H9 (cell line): ENCODE results near the gene PFKL. TPM values are rescaled to one million over a fixed set of nuclear protein-coding genes. Genes with fewer than 3 reads are reported as not detected.

Source experiments
- DNase-seq: peaks from one replicate; pipeline ENCODE4 v3.0.0-alpha.2; 2017
- H2AFZ ChIP-seq: one replicate; pipeline ENCODE4 v1.6.1; 2013; ENCODE audit warnings: mild to moderate bottlenecking, low read length, control low read depth, moderate library complexity
- H2AK5ac ChIP-seq: 2 replicates; pipeline ENCODE4 v1.6.1; 2013; ENCODE audit warnings: low read length, control low read depth, mixed read lengths; ENCODE audit not compliant: insufficient read length
- H2BK120ac ChIP-seq: one replicate; pipeline ENCODE4 v1.6.1; 2013; ENCODE audit warnings: low read depth, mild to moderate bottlenecking, low read length, control low read depth, inconsistent platforms; ENCODE audit not compliant: poor library complexity, severe bottlenecking
- H2BK12ac ChIP-seq: 2 replicates; pipeline ENCODE4 v1.6.1; 2013; ENCODE audit warnings: low read length, control low read depth, mixed read lengths, low read depth; ENCODE audit not compliant: insufficient read length
- H2BK15ac ChIP-seq: 2 replicates; pipeline ENCODE4 v1.6.1; 2013; ENCODE audit warnings: low read depth, low read length, control low read depth
- H2BK20ac ChIP-seq: one replicate; pipeline ENCODE4 v1.6.1; 2013; ENCODE audit warnings: low read depth, mild to moderate bottlenecking, low read length, control low read depth, inconsistent platforms; ENCODE audit not compliant: poor library complexity, severe bottlenecking
- H2BK5ac ChIP-seq: 2 replicates; pipeline ENCODE4 v1.6.1; 2013; ENCODE audit warnings: low read length, control low read depth, mixed read lengths; ENCODE audit not compliant: insufficient read length
- H3K14ac ChIP-seq: 2 replicates; pipeline ENCODE4 v1.6.1; 2013; ENCODE audit warnings: low read length, control low read depth; ENCODE audit not compliant: insufficient read depth
- H3K18ac ChIP-seq: 2 replicates; pipeline ENCODE4 v1.6.1; 2013; ENCODE audit warnings: low read depth, mild to moderate bottlenecking, mixed read lengths, low read length, control low read depth; ENCODE audit not compliant: insufficient read length
- H3K23ac ChIP-seq: 2 replicates; pipeline ENCODE4 v1.6.1; 2013; ENCODE audit warnings: low read length, control low read depth, mixed read lengths, low read depth; ENCODE audit not compliant: insufficient read length
- H3K23me2 ChIP-seq: 2 replicates; pipeline ENCODE4 v1.6.1; 2013; ENCODE audit warnings: low read depth, mild to moderate bottlenecking, mixed read lengths, low read length, control low read depth; ENCODE audit not compliant: insufficient read length, poor library complexity, severe bottlenecking
- H3K27ac ChIP-seq: 2 replicates; pipeline ENCODE4 v1.5.1; 2013; ENCODE audit warnings: low read length, control low read depth, mixed read lengths, low read depth; ENCODE audit not compliant: insufficient read length
- H3K27me3 ChIP-seq: 2 replicates; pipeline ENCODE4 v1.6.1; 2013; ENCODE audit warnings: low read length, control low read depth, inconsistent platforms; ENCODE audit not compliant: insufficient read depth
- H3K4ac ChIP-seq: 2 replicates; pipeline ENCODE4 v1.6.1; 2013; ENCODE audit warnings: low read depth, mild to moderate bottlenecking, control low read depth, inconsistent platforms, low read length, moderate library complexity
- H3K4me1 ChIP-seq: 2 replicates; pipeline ENCODE4 v1.6.1; 2013; ENCODE audit warnings: low read length, control low read depth, inconsistent platforms; ENCODE audit not compliant: insufficient read depth
- H3K4me2 ChIP-seq: 2 replicates; pipeline ENCODE4 v1.6.1; 2013; ENCODE audit warnings: low read length, control low read depth, mixed read lengths; ENCODE audit not compliant: insufficient read length, insufficient read depth
- H3K56ac ChIP-seq: 2 replicates; pipeline ENCODE4 v1.6.1; 2013; ENCODE audit warnings: low read depth, mild to moderate bottlenecking, mixed read lengths, low read length, control low read depth; ENCODE audit not compliant: insufficient read length
- H3K79me1 ChIP-seq: 2 replicates; pipeline ENCODE4 v1.6.1; 2013; ENCODE audit warnings: low read depth, mild to moderate bottlenecking, moderate library complexity, low read length, control low read depth, inconsistent platforms; ENCODE audit not compliant: insufficient read depth, poor library complexity, severe bottlenecking
- H3K79me2 ChIP-seq: 2 replicates; pipeline ENCODE4 v1.6.1; 2013; ENCODE audit warnings: low read length, control low read depth, inconsistent platforms; ENCODE audit not compliant: insufficient read depth
- H3K9ac ChIP-seq: 2 replicates; pipeline ENCODE4 v1.6.1; 2013; ENCODE audit warnings: low read length, control low read depth, mixed read lengths; ENCODE audit not compliant: insufficient read length; ENCODE audit errors: extremely low read depth
- H3K9me3 ChIP-seq: one replicate; pipeline ENCODE4 v1.6.1; 2013; ENCODE audit warnings: low read depth, low read length, inconsistent platforms; ENCODE audit not compliant: control insufficient read depth
- H3T11ph ChIP-seq: one replicate; pipeline ENCODE4 v1.6.1; 2013; ENCODE audit warnings: mild to moderate bottlenecking, low read length, control low read depth, inconsistent platforms
- H4K20me1 ChIP-seq: one replicate; pipeline ENCODE4 v1.6.1; 2013; ENCODE audit not compliant: control insufficient read depth, insufficient read length, insufficient read depth
- H4K5ac ChIP-seq: 2 replicates; pipeline ENCODE4 v1.6.1; 2013; ENCODE audit warnings: low read depth, mild to moderate bottlenecking, mixed read lengths, low read length, control low read depth; ENCODE audit not compliant: insufficient read length
- H4K8ac ChIP-seq: replicated peaks from 2 replicates; pipeline ENCODE4 v1.6.1; 2013; ENCODE audit warnings: low read length, control low read depth, mixed read lengths, low read depth; ENCODE audit not compliant: insufficient read length
- H4K91ac ChIP-seq: 2 replicates; pipeline ENCODE4 v1.6.1; 2013; ENCODE audit warnings: low read depth, mild to moderate bottlenecking, moderate library complexity, mixed read lengths, low read length, control low read depth; ENCODE audit not compliant: insufficient read length
- H3K27ac Mint-ChIP-seq, 3 experiments: 2 replicates in 2 of 3; 3 replicates in 1 of 3; pipeline ENCODE4 v1.8.0; 2020 to 2021; ENCODE audit warnings: mixed read lengths in 3 of 3, mild to moderate bottlenecking in 1 of 3, moderate library complexity in 1 of 3
- H3K27me3 Mint-ChIP-seq: 2 replicates; pipeline ENCODE4 v1.8.0; 2021; ENCODE audit warnings: low read depth, mild to moderate bottlenecking, moderate library complexity, mixed read lengths
- H3K36me3 Mint-ChIP-seq, 3 experiments: 2 replicates in 2 of 3; 3 replicates in 1 of 3; pipeline ENCODE4 v1.8.0; 2020 to 2021; ENCODE audit warnings: low read depth in 3 of 3, mixed read lengths in 3 of 3; ENCODE audit not compliant: insufficient read depth in 1 of 3
- H3K4me1 Mint-ChIP-seq, 2 experiments: 2 replicates each; pipeline ENCODE4 v1.8.0; 2020; ENCODE audit warnings: mixed read lengths in 2 of 2
- H3K4me3 Mint-ChIP-seq, 2 experiments: 2 replicates in 1 of 2; 3 replicates in 1 of 2; pipeline ENCODE4 v1.8.0; 2020 to 2021; ENCODE audit warnings: mild to moderate bottlenecking in 2 of 2, mixed read lengths in 2 of 2, moderate library complexity in 1 of 2
- H3K9me3 Mint-ChIP-seq, 2 experiments: 2 replicates in 1 of 2; 3 replicates in 1 of 2; pipeline ENCODE4 v1.8.0; 2020; ENCODE audit warnings: mild to moderate bottlenecking in 2 of 2, mixed read lengths in 2 of 2, moderate library complexity in 1 of 2
- WGBS: extraction: QIAGEN DNeasy Blood & Tissue Kit; methylation state at CpG from one replicate; pipeline ENCODE4 v1.1.7; 2013; ENCODE audit warnings: missing lambda C conversion rate, low lambda C conversion rate, mixed read lengths; ENCODE audit not compliant: insufficient read length; ENCODE audit errors: extremely low coverage; 5-methylcytosine and 5-hydroxymethylcytosine counted together
- total RNA-seq: library from RNA; stranded (reverse); gene quantifications from 2 replicates; pipeline ENCODE4 v1.2.1, GENCODE V29; 2021
- TF ChIP-seq, protein P1 (sequence below): fragments of 200-600 bp; sonication (generic); conservative IDR thresholded peaks from 3 replicates; pipeline ENCODE4 v1.8.0; 2021; ENCODE audit warnings: antibody characterized with exemption, mild to moderate bottlenecking

Gene PFKL
- total RNA-seq, 1 experiment from 2014 or later, result 107 TPM

DNA sequence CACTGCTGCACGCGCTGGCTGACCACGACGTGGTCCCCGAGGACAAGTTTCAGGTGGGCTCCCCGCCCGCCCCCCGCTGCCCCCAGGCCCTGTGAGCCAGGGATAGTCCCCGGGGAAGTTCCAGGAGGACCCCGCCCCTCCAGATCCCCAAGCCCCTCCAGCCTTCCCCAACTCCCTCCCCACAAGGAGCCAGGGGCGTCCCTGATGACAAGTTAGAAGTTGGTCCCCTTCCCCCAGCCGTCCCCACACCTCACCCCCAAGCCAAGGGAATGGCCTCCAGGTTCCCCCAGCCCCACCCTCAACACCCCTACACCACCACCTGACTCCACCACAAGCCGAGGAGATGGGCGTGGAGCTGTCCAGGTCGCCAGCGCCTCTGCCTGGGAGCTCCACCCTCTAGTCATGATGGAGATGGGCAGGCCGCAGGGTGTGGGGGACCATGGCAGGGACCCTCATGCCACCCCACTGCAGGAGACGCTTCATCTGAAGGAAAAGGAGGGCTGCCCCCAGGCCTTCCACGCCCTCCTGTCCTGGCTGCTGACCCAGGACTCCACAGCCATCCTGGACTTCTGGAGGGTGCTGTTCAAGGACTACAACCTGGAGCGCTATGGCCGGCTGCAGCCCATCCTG, 13.7 kb upstream of the PFKL start:
- H3K4ac ChIP-seq, result no peak overlapping the region
- no peak overlapping the region for H3K18ac ChIP-seq
- H3K4me1 ChIP-seq, result no peaks in the 10 kb centered on the region; the same call in 1 of the 2 replicates
- H3K4me2 ChIP-seq, result no peak overlapping the region
- no peak overlapping the region for H2BK15ac ChIP-seq
- no peaks in the 10 kb centered on the region for H3K36me3 Mint-ChIP-seq
- H2BK20ac ChIP-seq, result no peak overlapping the region
- no peaks in the 10 kb centered on the region for H4K20me1 ChIP-seq
- H3K56ac ChIP-seq, result no peak overlapping the region
- H2BK5ac ChIP-seq, result no peak overlapping the region
- H3K23me2 ChIP-seq, result no peaks in the 10 kb centered on the region
- H3K9me3 ChIP-seq, result no peaks in the 10 kb centered on the region
- H3K27me3 ChIP-seq, result no peaks in the 10 kb centered on the region
- DNase-seq, result no peak
- no peak overlapping the region for H4K5ac ChIP-seq
- H3K14ac ChIP-seq, result no peak overlapping the region
- H3K27me3 Mint-ChIP-seq, result peaks cover 14% of the 10 kb centered on the region
- no peaks in the 10 kb centered on the region for H3K9me3 Mint-ChIP-seq
- no peak overlapping the region for H3T11ph ChIP-seq
- TF ChIP-seq, protein P1, sequence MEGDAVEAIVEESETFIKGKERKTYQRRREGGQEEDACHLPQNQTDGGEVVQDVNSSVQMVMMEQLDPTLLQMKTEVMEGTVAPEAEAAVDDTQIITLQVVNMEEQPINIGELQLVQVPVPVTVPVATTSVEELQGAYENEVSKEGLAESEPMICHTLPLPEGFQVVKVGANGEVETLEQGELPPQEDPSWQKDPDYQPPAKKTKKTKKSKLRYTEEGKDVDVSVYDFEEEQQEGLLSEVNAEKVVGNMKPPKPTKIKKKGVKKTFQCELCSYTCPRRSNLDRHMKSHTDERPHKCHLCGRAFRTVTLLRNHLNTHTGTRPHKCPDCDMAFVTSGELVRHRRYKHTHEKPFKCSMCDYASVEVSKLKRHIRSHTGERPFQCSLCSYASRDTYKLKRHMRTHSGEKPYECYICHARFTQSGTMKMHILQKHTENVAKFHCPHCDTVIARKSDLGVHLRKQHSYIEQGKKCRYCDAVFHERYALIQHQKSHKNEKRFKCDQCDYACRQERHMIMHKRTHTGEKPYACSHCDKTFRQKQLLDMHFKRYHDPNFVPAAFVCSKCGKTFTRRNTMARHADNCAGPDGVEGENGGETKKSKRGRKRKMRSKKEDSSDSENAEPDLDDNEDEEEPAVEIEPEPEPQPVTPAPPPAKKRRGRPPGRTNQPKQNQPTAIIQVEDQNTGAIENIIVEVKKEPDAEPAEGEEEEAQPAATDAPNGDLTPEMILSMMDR, result no peak
- no peak overlapping the region for H3K4me3 Mint-ChIP-seq
- H3K27ac Mint-ChIP-seq, result no peak overlapping the region
- no CpG with 5 or more reads among the region's 21 CpGs for WGBS
- H3K79me2 ChIP-seq, result no peaks in the 10 kb centered on the region
- H2BK120ac ChIP-seq, result no peak overlapping the region
- peaks cover 22 to 26% of the 10 kb centered on the region in 2 experiments for H3K4me1 Mint-ChIP-seq
- H2BK12ac ChIP-seq, result no peak overlapping the region
- H3K9ac ChIP-seq, result no peak overlapping the region
- no peak overlapping the region for H3K23ac ChIP-seq
- H2AK5ac ChIP-seq, result no peak overlapping the region
- no peak overlapping the region for H3K27ac ChIP-seq
- H2AFZ ChIP-seq, result no peak overlapping the region
- H3K79me1 ChIP-seq, result no peaks in the 10 kb centered on the region
- no peak overlapping the region for H4K91ac ChIP-seq
- no peak overlapping the region for H4K8ac ChIP-seq
